Activated T-cell treated with anti-CD3 and anti-CD28 coated beads, Interleukin-2, amount 50 U/mL, for 72 hours (primary cell): Measurements from ENCODE around the gene ANGPTL5. TPM values are rescaled to one million over a fixed set of nuclear protein-coding genes. Genes with fewer than 3 reads are reported as not detected.

Experiments used
- total RNA-seq, 2 donors: library from RNA; stranded (reverse); gene quantifications; one replicate each; pipeline ENCODE4 v1.2.3, GENCODE V29; 2022

Gene ANGPTL5
- total RNA-seq, 2 donors from 2014 or later: not detected

Other genes starting within 250 kb of the ANGPTL5 start
- 1 to 10 TPM; 1.8 to 2.0 TPM for gene CEP126, start 1.5 kb downstream of the ANGPTL5 start, total RNA-seq
- gene CFAP300, start 130.9 kb upstream of the ANGPTL5 start, total RNA-seq: not detected
- under 1 TPM; 0.22 to 0.63 TPM for gene YAP1, start 193.9 kb upstream of the ANGPTL5 start, total RNA-seq